Left forelimb (tissue), 1 donor: ENCODE results near the gene FAM50A.

Source experiments
- DNase-seq: peaks from one replicate; pipeline ENCODE4 v3.0.0-alpha.2; 2018; ENCODE audit warnings: low spot score

The FAM50A gene

DNA sequence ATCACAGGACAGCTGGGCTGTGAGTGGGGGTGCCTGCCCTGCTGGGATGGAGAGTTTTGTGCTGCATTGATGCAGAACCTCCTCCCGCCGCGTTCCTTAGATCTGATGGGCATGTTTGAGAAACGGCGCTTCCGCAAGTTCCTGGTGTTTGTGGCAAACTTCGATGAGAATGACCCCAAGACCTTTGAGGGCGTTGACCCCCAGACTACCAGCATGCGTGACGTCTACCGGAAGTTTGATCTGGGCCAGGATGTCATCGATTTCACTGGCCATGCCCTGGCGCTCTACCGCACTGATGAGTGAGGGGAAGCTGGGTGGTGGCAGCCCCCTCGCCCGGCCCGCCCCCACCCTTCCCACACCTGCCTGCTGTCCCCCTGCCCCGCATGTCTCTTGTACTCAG is 4.1 kb upstream of the FAM50A start:
- peak; percentile 6 for DNase-seq

- no peak for DNase-seq
These were observed 3.2 kb upstream of the FAM50A start for GRCh38 chrX:154440623-154441357.

GRCh38 chrX:154441564-154441963 is 2.4 kb upstream of the FAM50A start:
- no peak for DNase-seq

DNA sequence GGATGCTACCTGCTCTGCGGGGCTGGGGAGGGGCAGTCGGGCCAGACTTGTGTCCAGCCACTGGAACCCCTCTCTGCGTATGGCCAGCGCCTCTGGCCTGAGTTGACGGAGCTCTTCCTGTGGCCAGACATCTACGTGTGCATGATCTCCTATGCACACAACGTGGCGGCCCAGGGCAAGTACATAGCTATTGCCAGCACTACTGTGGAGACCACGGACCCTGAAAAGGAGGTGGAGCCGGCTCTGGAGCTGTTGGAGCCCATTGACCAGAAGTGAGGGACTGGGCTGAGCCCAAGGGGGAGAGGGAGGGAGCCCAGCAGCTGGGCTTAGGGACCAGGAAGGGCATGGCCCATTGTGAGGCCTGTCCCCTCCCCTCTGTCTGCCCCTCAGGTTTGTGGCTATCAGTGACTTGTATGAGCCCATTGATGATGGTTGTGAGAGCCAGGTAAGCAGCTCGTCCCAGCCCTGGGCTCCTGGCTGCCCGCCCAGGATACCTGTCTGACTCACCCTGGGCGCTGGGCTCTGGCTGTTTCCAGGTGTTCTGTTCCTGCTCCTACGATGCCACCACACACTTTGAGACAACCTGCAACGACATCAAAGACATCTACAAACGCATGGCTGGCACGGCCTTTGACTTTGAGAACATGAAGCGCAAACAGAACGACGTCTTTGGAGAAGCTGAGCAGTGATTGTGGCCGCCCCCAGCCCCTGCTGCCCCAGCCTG is 1.8 kb upstream of the FAM50A start:
- no peak for DNase-seq

DNA sequence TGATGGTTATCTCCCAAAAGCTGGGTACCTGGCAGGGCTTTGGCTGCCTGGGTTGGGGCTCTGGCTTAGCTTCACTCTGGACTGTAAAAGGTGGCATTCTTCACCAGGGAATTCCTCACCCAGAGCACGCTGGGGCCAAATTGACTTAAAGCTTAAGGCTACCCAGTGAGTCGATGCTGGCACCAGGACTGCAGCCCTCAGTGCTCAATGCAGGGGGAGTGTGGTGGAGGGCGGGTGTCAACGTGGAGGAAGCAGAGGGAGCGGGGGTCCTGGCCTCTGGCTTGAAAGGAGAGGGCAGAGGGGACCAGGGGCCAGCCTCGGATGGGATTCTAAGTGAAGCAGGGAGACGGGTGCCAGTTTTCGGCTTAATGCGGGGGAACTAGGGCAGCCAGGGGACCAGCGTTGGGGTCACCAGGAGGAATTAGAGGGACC is 446 bp upstream of the FAM50A start:
- DNase-seq, result no peak

DNA sequence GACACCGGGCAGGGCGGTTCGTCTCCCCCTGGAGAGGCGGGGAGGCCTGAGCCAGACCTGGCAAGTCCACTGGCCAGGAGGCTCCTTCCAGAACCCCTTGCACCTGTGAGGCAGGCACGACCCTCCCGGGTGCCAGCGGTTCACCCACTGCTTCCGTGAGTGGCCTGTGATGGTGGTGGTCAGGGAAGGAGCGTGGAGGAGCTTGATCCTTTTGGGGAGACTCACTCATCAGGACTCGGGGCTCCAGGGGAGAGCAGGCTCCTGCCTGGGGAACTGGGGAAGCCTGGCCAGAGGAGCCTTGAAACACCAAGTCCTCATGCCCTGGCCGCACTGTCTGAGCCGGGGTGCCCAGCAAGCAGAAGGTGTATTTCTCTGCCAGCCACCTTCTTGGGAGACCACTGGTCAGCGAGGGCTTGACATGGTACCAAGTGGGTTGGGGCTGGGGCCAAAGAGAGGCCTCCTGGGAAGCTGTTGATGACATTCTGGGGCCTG is 860 bp downstream of the FAM50A start:
- DNase-seq, result no peak

GRCh38 chrX:154445776-154446175 is 1.8 kb downstream of the FAM50A start:
- no peak for DNase-seq

DNA sequence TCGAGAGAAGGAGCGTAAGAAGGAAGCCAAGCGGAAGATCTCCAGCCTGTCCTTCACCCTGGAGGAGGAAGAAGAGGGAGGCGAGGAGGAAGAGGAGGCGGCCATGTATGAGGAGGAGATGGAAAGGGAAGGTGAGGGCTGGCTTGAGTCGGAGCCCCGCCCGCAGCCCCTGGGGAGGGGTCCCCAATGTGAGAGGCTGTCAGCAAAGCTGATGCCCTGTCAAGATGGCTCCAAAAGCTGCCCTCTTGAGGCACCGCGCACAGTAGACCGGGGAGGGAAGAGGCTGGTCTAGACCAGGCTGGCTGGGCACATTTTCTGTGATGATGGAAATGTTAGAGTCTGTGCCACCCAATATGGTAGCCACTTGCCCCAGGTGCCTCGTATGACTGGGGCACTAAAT is 2.5 kb downstream of the FAM50A start:
- DNase-seq, result no peak

- no peak for DNase-seq
These were observed 4.5 kb downstream of the FAM50A start for GRCh38 chrX:154448484-154448883.

- no peak for DNase-seq
These were observed 5.7 kb downstream of the FAM50A start for GRCh38 chrX:154449618-154450017.

DNA sequence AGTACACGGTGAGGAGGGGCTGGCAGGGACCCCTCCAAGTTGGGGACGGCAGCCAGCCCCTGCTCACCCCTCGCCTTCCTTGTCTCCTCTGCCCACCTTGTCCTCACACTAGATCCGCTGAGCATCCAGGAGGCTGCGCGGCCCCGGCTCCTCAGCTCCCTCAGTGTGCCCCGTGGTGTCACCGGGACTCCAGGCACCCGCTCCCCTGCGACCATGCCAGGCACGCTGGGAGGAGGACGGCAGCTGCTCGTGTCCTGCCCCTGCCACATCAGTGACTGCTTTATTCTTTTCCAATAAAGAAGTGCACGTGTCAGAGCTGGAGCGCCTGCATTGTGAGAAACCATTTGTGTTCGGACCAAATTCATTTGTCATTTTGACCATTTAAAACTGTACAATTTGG is 6.4 kb downstream of the FAM50A start:
- no peak for DNase-seq

DNA sequence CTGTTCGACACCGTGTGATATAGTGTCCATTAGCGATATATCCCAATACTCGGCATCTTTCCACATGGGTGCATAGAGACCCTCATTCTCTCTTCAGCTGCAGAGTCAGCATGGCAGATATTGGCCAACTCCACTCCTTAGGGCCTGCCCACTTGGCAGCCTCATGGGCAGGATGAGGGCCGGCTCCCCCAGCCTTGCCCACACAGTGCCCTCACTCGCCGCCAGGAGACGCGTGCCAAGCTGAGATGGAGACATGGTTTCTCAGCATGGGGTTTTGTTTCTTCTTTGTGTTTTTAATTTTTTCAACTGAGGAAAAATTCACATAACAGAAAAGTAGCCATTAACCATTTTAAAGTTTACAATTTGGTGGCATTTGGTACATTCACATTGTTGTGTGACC is 8.9 kb downstream of the FAM50A start:
- DNase-seq, result no peak

DNA sequence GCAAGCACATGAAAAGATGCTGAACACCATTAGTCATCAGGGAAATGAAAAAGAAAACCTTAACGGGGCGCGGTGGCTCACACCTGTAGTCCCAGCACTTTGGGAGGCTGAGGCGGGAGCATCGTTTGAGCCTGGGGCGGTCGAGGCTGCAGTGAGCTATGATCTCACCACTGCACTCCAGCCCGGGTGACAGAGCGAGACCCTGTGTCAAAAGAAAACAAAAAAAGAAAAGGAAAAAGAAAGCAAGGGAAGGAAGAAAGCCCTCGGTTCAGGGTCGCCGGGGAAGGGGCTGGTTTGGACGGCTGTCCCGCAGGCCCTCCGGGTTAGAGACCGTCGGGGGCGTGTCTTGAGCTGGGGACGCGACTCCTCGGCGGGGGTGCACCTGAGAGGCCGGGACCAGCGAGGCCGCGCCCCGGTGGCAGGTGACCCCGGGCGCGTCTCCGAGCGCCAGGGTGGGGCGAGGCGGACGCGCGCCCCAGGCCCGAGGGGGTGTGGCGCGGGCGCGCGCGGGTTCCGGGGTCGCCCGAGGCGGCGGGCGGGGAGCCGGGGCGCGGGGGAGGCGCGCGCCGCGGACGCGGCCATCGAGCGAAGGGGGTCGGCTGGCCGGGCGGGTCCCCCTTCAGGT is 13.7 kb downstream of the FAM50A start:
- DNase-seq, result no peak

DNA sequence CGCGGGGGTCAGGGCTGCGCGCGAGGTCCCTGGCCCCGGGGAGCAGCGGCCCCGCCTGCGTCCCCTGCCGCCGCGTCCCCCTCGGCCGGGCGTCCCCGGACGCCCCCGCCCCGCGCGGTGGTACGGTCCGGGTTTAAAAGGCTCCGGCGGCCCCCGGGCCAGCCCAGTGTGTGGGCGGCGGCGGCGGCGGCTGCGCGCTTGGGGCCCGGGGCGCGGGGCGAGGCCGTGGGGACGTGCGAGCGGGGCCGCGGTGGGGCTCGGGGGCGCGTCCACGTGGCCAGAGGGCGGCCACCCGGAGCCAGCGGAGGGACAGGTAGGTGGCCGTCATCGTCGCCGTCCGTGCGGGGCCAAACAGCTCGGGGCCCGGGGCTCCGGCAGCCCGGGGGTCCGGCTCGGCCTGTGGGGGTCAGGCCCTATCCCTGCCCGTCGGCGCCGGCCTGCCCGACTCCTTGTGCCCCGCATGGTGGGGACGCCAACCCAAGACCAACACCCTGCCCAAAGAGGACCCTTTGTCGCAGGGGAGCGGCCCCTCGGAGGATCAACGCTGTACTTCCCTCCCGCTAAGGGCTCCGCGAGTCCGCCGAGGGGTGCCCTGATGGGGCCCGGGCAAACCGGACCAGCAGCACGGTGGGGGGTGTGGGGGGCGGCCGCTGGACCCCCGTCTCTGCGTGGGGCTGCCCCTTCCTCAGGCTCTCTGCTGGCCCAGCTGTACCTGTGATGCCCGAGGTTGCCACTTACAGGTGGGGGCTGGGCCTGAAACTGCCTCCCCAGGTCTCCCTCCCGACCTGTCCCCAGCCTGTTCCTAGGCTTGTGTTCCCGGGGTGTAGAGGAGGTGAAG is 14.4 kb downstream of the FAM50A start, which contains the start of gene PLXNA3:
PLXNA3 (plus strand) TSS at position 166 of the 838 bp plus-strand sequence. CDS start 1,903 bp downstream, outside the sequence.
- peak; percentile 70 for DNase-seq

- no peak for DNase-seq
These were observed 15.2 kb downstream of the FAM50A start for GRCh38 chrX:154458954-154459778.

DNA sequence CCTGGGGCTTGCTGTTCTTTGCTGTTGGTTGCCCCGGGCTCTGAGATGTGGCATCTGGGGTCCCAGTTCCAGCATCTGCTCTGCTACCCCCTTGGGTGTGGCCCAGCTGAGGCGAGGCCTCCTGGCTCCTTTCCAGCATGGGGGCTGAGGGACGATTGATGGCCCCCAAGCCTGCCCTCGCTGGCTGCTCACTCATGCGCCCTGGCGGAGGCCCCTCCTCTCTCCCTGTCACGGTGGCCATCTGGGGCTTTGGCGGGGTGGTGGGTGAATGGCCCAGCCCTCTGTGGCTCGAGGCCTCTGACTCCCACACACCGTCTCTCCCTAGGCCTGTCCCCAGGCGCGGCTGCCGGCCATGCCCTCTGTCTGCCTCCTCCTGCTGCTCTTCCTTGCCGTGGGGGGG is 15.9 kb downstream of the FAM50A start:
- DNase-seq, result no peak

GRCh38 chrX:154460326-154460725 is 16.4 kb downstream of the FAM50A start:
- no peak for DNase-seq

GRCh38 chrX:154462396-154462795 is 18.5 kb downstream of the FAM50A start:
- DNase-seq, result no peak

DNA sequence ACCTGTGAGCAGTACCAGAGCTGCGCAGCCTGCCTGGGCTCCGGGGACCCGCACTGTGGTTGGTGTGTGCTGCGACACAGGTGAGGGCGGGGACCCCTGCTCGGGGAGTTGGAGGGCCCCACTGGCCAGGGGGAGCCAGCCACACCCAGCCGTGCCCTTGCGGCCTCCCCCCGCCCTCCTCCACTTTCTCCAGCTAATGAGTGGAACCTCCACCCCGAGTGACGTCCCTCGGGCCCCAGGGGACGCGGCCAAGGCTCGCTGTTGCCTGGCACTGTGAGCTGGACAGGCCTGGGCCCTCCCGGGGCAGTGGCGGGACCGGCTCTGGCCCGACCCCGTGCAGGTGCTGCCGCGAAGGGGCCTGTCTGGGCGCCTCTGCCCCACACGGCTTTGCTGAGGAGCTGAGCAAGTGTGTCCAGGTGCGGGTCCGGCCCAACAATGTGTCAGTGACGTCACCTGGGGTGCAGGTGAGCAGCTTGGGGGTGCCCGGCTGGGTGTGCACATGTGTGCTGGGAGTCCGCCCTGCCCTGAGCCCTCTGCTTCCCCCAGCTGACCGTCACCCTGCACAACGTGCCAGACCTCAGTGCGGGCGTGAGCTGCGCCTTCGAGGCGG is 19.8 kb downstream of the FAM50A start:
- no peak for DNase-seq

GRCh38 chrX:154464806-154465365 is 20.9 kb downstream of the FAM50A start:
- DNase-seq, result no peak
